Mesothelial cell of epicardium (in vitro differentiated cells): ENCODE results near the gene VSIG10L2. TPM values are rescaled to one million over a fixed set of nuclear protein-coding genes. Genes with fewer than 3 reads are reported as not detected.
"Not testable (repeated sequence)": the region's sequence is repeated elsewhere in the genome, so short reads cannot be mapped to it uniquely, and the experiment has no call there.

ENCODE experiments used
- DNase-seq, 2 experiments: peaks; one replicate each; pipeline ENCODE4 v3.0.0; 2021; ENCODE audit warnings: low spot score in 2 of 2; ENCODE audit not compliant: unreplicated experiment in 2 of 2
- H3K27ac Mint-ChIP-seq: 2 replicates; pipeline ENCODE4 v1.8.0; 2021; ENCODE audit warnings: mixed read lengths
- H3K27me3 Mint-ChIP-seq: 2 replicates; pipeline ENCODE4 v1.8.0; 2021; ENCODE audit warnings: low read depth, mixed read lengths
- H3K36me3 Mint-ChIP-seq: 2 replicates; pipeline ENCODE4 v1.8.0; 2021; ENCODE audit warnings: mixed read lengths
- H3K4me1 Mint-ChIP-seq: 2 replicates; pipeline ENCODE4 v1.8.0; 2021; ENCODE audit warnings: mixed read lengths
- H3K4me3 Mint-ChIP-seq: 2 replicates; pipeline ENCODE4 v1.8.0; 2021; ENCODE audit warnings: mild to moderate bottlenecking, moderate library complexity, mixed read lengths
- H3K9me3 Mint-ChIP-seq: 2 replicates; pipeline ENCODE4 v1.8.0; 2021; ENCODE audit warnings: mixed read lengths
- CTCF ChIP-seq: fragments of 200-600 bp; sonication (generic); IDR thresholded peaks from one replicate; pipeline ENCODE4 v1.5.0; 2021; ENCODE audit warnings: antibody characterized with exemption; ENCODE audit not compliant: unreplicated experiment
- total RNA-seq: library from RNA; stranded (reverse); gene quantifications from 3 replicates; pipeline ENCODE4 v1.2.1, GENCODE V29; 2021

VSIG10L2 gene
- total RNA-seq, 1 donor from 2014 or later, result not detected

- Mint-ChIP-seq H3K27ac (peak overlapping the region; percentile 1), H3K4me1 (peaks cover 16% of the 10 kb centered on the region), H3K27me3 (no peaks in the 10 kb centered on the region), H3K9me3 (no peaks in the 10 kb centered on the region), H3K4me3 (no peak overlapping the region), H3K36me3 (peaks cover 49% of the 10 kb centered on the region)
- TF ChIP-seq CTCF, result no peak
- no peak for DNase-seq
Measured at GRCh38 chr11:125979511-125979910, 33.7 kb downstream of the VSIG10L2 start.

GRCh38 chr11:125980436-125980835 lies 34.6 kb downstream of the VSIG10L2 start:
- Mint-ChIP-seq H3K27ac (no peak overlapping the region), H3K36me3 (peaks cover 49% of the 10 kb centered on the region), H3K4me1 (peaks cover 16% of the 10 kb centered on the region), H3K9me3 (no peaks in the 10 kb centered on the region), H3K27me3 (no peaks in the 10 kb centered on the region), H3K4me3 (no peak overlapping the region)
- DNase-seq, result no peak
- no peak for TF ChIP-seq CTCF

GRCh38 chr11:125982348-125982730 lies 36.5 kb downstream of the VSIG10L2 start:
- H3K4me3 Mint-ChIP-seq, result no peak overlapping the region
- H3K9me3 Mint-ChIP-seq, result no peaks in the 10 kb centered on the region
- no peak for DNase-seq
- H3K36me3 Mint-ChIP-seq, result peaks cover 48% of the 10 kb centered on the region
- no peak for TF ChIP-seq CTCF
- H3K27ac Mint-ChIP-seq, result no peak overlapping the region
- H3K4me1 Mint-ChIP-seq, result peaks cover 20% of the 10 kb centered on the region
- H3K27me3 Mint-ChIP-seq, result no peaks in the 10 kb centered on the region

GRCh38 chr11:125985956-125986355 lies 40.1 kb downstream of the VSIG10L2 start:
- not testable (repeated sequence) for DNase-seq, H3K27me3 Mint-ChIP-seq, H3K27ac Mint-ChIP-seq, H3K4me3 Mint-ChIP-seq, H3K9me3 Mint-ChIP-seq
- Mint-ChIP-seq H3K36me3 (peaks cover 53% of the 10 kb centered on the region), H3K4me1 (peaks cover 17% of the 10 kb centered on the region)

GRCh38 chr11:125987066-125987641 lies 41.3 kb downstream of the VSIG10L2 start:
- peak overlapping the region; percentile 55 for H3K27ac Mint-ChIP-seq
- no peak for TF ChIP-seq CTCF
- peaks cover 49% of the 10 kb centered on the region for H3K36me3 Mint-ChIP-seq

GRCh38 chr11:125990244-125990643 lies 44.4 kb downstream of the VSIG10L2 start:
- no peaks in the 10 kb centered on the region for H3K27me3 Mint-ChIP-seq
- peak overlapping the region; percentile 8 for H3K27ac Mint-ChIP-seq
- TF ChIP-seq CTCF, result no peak
- no peaks in the 10 kb centered on the region for H3K9me3 Mint-ChIP-seq
- H3K4me3 Mint-ChIP-seq, result no peak overlapping the region
- H3K4me1 Mint-ChIP-seq, result peaks cover 20% of the 10 kb centered on the region
- no peak for DNase-seq
- peaks cover 53% of the 10 kb centered on the region for H3K36me3 Mint-ChIP-seq

More at GRCh38 chr11:125987066-125987641, 41.3 kb downstream of the VSIG10L2 start:
- Mint-ChIP-seq H3K4me3 (no peak overlapping the region), H3K27me3 (no peaks in the 10 kb centered on the region), H3K9me3 (no peaks in the 10 kb centered on the region), H3K4me1 (peaks cover 20% of the 10 kb centered on the region)
- no peak for DNase-seq
